Cardiac muscle cell (in vitro differentiated cells and primary cell): ENCODE measurements around the gene CPLX3. TPM values are rescaled to one million over a fixed set of nuclear protein-coding genes. Genes with fewer than 3 reads are reported as not detected.

Experiments
- DNase-seq, 2 donors: peaks; one replicate each; pipeline versions ENCODE4 v3.0.0 to v3.0.0-alpha.2; 2010 to 2017; ENCODE audit warnings: low read depth in 1 of 2, low spot score in 1 of 2
- H3K27ac ChIP-seq: fragments of 200-600 bp; sonication (generic); 2 replicates; pipeline ENCODE4 v1.5.1; 2016
- H3K27me3 ChIP-seq: fragments of 200-600 bp; sonication (generic); 2 replicates; pipeline ENCODE4 v1.6.0; 2016; ENCODE audit warnings: control low read depth
- H3K36me3 ChIP-seq: fragments of 200-600 bp; sonication (generic); 2 replicates; pipeline ENCODE4 v1.5.1; 2016; ENCODE audit warnings: control low read depth
- H3K4me1 ChIP-seq: fragments of 200-600 bp; sonication (generic); 2 replicates; pipeline ENCODE4 v1.8.1; 2017; ENCODE audit warnings: low read depth, mild to moderate bottlenecking, mixed run types
- H3K4me3 ChIP-seq: fragments of 200-600 bp; sonication (generic); 2 replicates; pipeline ENCODE4 v1.5.1; 2016; ENCODE audit warnings: mild to moderate bottlenecking
- H3K9me3 ChIP-seq: fragments of 200-600 bp; sonication (generic); 2 replicates; pipeline ENCODE4 v1.5.1; 2017; ENCODE audit warnings: low read depth, mild to moderate bottlenecking, control low read depth
- CTCF ChIP-seq: IDR thresholded peaks from 2 replicates; pipeline ENCODE4 v1.5.1; 2012; ENCODE audit warnings: low read depth, mild to moderate bottlenecking, low read length
- polyA plus RNA-seq: library from polyadenylated mRNA; unstranded; fragments of >200 nt; fragmentation: Nextera tagmentation; extraction: Ambion mirVana; gene quantifications from 2 replicates; pipeline ENCODE4 v1.2.1, GENCODE V29; 2016
- total RNA-seq: library from RNA; depleted of rRNA; stranded (reverse); fragments of >200 nt; gene quantifications from 2 replicates; pipeline ENCODE4 v1.2.3, GENCODE V29; 2016

The CPLX3 gene
- total and polyA plus RNA-seq, 2 experiments from 2014 or later: not detected

- DNase-seq: no peak
- no peaks in the 10 kb centered on the region for H3K27me3 ChIP-seq
- peaks cover 5% of the 10 kb centered on the region for H3K4me1 ChIP-seq
- TF ChIP-seq CTCF: no peak
- H3K9me3 ChIP-seq: no peaks in the 10 kb centered on the region
- H3K27ac ChIP-seq: no peak overlapping the region
- no peak overlapping the region for H3K4me3 ChIP-seq
- peaks cover 21% of the 10 kb centered on the region for H3K36me3 ChIP-seq
Observed at GRCh38 chr15:74845581-74845980, 19.2 kb downstream of the CPLX3 start.

- peaks cover 5% of the 10 kb centered on the region for H3K4me1 ChIP-seq
- DNase-seq: no peak
- peaks cover 31% of the 10 kb centered on the region for H3K36me3 ChIP-seq
- TF ChIP-seq CTCF: no peak
- H3K27ac ChIP-seq: no peak overlapping the region
- H3K4me3 ChIP-seq: no peak overlapping the region
- no peaks in the 10 kb centered on the region for H3K9me3 ChIP-seq
- H3K27me3 ChIP-seq: no peaks in the 10 kb centered on the region
Observed at GRCh38 chr15:74847432-74847831, 21.0 kb downstream of the CPLX3 start.

GRCh38 chr15:74850393-74850792 lies 24.0 kb downstream of the CPLX3 start:
- Histone ChIP-seq H3K27ac (no peak overlapping the region), H3K36me3 (peaks cover 40% of the 10 kb centered on the region), H3K27me3 (no peaks in the 10 kb centered on the region), H3K4me1 (no peaks in the 10 kb centered on the region), H3K9me3 (no peaks in the 10 kb centered on the region), H3K4me3 (no peak overlapping the region)
- DNase-seq: no peak
- no peak for TF ChIP-seq CTCF

GRCh38 chr15:74851960-74852359 lies 25.5 kb downstream of the CPLX3 start:
- no peak for TF ChIP-seq CTCF
- Histone ChIP-seq H3K27me3 (no peaks in the 10 kb centered on the region), H3K4me1 (peaks cover 4% of the 10 kb centered on the region), H3K27ac (no peak overlapping the region), H3K9me3 (no peaks in the 10 kb centered on the region), H3K4me3 (no peak overlapping the region), H3K36me3 (peaks cover 36% of the 10 kb centered on the region)
- no peak for DNase-seq

- no peak overlapping the region for H3K27ac ChIP-seq
- no peak for DNase-seq
- no peak overlapping the region for H3K4me3 ChIP-seq
- H3K36me3 ChIP-seq: peaks cover 22% of the 10 kb centered on the region
- TF ChIP-seq CTCF: no peak
- H3K4me1 ChIP-seq: peaks cover 10% of the 10 kb centered on the region
- no peaks in the 10 kb centered on the region for H3K9me3 ChIP-seq
- no peaks in the 10 kb centered on the region for H3K27me3 ChIP-seq
Observed at GRCh38 chr15:74854453-74855022, 28.1 kb downstream of the CPLX3 start.
